HepG2 (cell line): ENCODE measurements around the gene PPP4R3A. TPM values are rescaled to one million over a fixed set of nuclear protein-coding genes. Genes with fewer than 3 reads are reported as not detected.

ENCODE experiments used
- ATF7 ChIP-seq, 2 experiments: fragments of 450-650 bp in 1 of 2; sonication (generic) in 1 of 2; formaldehyde crosslinking in 1 of 2; IDR thresholded peaks; 2 replicates each; pipeline versions ENCODE4 v1.4.0 to v1.6.1; 2016 to 2020; ENCODE audit warnings: antibody characterized with exemption in 1 of 2, mild to moderate bottlenecking in 1 of 2, missing genetic modification reagents in 1 of 2
- CEBPZ ChIP-seq: IDR thresholded peaks from 2 replicates; pipeline ENCODE4 v1.6.1; 2012; ENCODE audit warnings: low read length, improper control_type of control experiment
- EEA1 ChIP-seq: sonication (generic); formaldehyde crosslinking; IDR thresholded peaks from 2 replicates; pipeline ENCODE4 v1.5.1; 2020; ENCODE audit warnings: mild to moderate bottlenecking, missing genetic modification reagents, borderline replicate concordance
- MAFF ChIP-seq: IDR thresholded peaks from 2 replicates; pipeline ENCODE4 v1.6.1; 2011; ENCODE audit warnings: low read depth, low read length, improper control_type of control experiment
- MTF1 ChIP-seq: sonication (generic); formaldehyde crosslinking; IDR thresholded peaks from 2 replicates; pipeline ENCODE4 v1.5.0; 2020; ENCODE audit warnings: missing genetic modification reagents
- NFYC ChIP-seq: IDR thresholded peaks from 2 replicates; pipeline ENCODE4 v1.6.1; 2016; ENCODE audit warnings: missing genetic modification reagents, missing compliant biosample characterization
- SAFB2 ChIP-seq: sonication (generic); formaldehyde crosslinking; IDR thresholded peaks from 2 replicates; pipeline ENCODE4 v1.5.1; 2020; ENCODE audit warnings: missing genetic modification reagents, low read depth, mild to moderate bottlenecking, borderline replicate concordance
- TOPORS ChIP-seq: sonication (generic); formaldehyde crosslinking; IDR thresholded peaks from 2 replicates; pipeline ENCODE4 v1.8.0; 2023; ENCODE audit warnings: mild to moderate bottlenecking, missing genetic modification reagents
- ZNF431 ChIP-seq: sonication (generic); formaldehyde crosslinking; IDR thresholded peaks from 2 replicates; pipeline ENCODE4 v1.9.0; 2022; ENCODE audit warnings: missing genetic modification reagents, low read depth, mild to moderate bottlenecking, borderline replicate concordance
- ZNF484 ChIP-seq: sonication (generic); formaldehyde crosslinking; IDR thresholded peaks from 2 replicates; pipeline ENCODE4 v1.5.1; 2020; ENCODE audit warnings: mild to moderate bottlenecking, low read depth, missing genetic modification reagents, borderline replicate concordance
- ZNF577 ChIP-seq: sonication (generic); formaldehyde crosslinking; IDR thresholded peaks from 2 replicates; pipeline ENCODE4 v1.4.0; 2020; ENCODE audit warnings: mild to moderate bottlenecking, low read depth, missing genetic modification reagents, borderline replicate concordance
- ZNF709 ChIP-seq: sonication (generic); formaldehyde crosslinking; IDR thresholded peaks from 2 replicates; pipeline ENCODE4 v1.5.0; 2020; ENCODE audit warnings: mild to moderate bottlenecking, missing genetic modification reagents
- ZNF891 ChIP-seq: sonication (generic); formaldehyde crosslinking; IDR thresholded peaks from 2 replicates; pipeline ENCODE4 v1.5.0; 2020; ENCODE audit warnings: mild to moderate bottlenecking, missing genetic modification reagents
- polyA plus RNA-seq, 8 experiments: library from polyadenylated mRNA; depleted of rRNA in 3 of 8; stranded (reverse) in 7 of 8; unstranded in 1 of 8; fragments of >200 nt; fragmentation: Illumina TruSeq in 4 of 8; extraction: Trizol in 4 of 8; gene quantifications; 2 replicates each; pipeline versions ENCODE4 v1.2.1 to v1.2.3, GENCODE V29; 2011 to 2016; ENCODE audit warnings: low read depth in 4 of 8, missing spikeins in 1 of 8, mixed read lengths in 1 of 8; ENCODE audit not compliant: insufficient read depth in 1 of 8
- total RNA-seq, 5 experiments: library from RNA; depleted of rRNA; stranded (reverse); fragments of >200 nt; fragmentation: Illumina TruSeq; extraction: Trizol; gene quantifications; 2 replicates each; pipeline ENCODE4 v1.2.3, GENCODE V29; 2016; ENCODE audit warnings: low read depth in 1 of 5
- TF ChIP-seq, protein P1 (sequence below): sonication (generic); formaldehyde crosslinking; IDR thresholded peaks from 2 replicates; pipeline ENCODE4 v1.5.0; 2020; ENCODE audit warnings: mild to moderate bottlenecking, missing genetic modification reagents

Gene PPP4R3A
- total and polyA plus RNA-seq, 2 of the 13 experiments (the other 11 are each of a cell fraction or from before 2014, with no cell fraction given) = 22.5 to 57.4 TPM

DNA sequence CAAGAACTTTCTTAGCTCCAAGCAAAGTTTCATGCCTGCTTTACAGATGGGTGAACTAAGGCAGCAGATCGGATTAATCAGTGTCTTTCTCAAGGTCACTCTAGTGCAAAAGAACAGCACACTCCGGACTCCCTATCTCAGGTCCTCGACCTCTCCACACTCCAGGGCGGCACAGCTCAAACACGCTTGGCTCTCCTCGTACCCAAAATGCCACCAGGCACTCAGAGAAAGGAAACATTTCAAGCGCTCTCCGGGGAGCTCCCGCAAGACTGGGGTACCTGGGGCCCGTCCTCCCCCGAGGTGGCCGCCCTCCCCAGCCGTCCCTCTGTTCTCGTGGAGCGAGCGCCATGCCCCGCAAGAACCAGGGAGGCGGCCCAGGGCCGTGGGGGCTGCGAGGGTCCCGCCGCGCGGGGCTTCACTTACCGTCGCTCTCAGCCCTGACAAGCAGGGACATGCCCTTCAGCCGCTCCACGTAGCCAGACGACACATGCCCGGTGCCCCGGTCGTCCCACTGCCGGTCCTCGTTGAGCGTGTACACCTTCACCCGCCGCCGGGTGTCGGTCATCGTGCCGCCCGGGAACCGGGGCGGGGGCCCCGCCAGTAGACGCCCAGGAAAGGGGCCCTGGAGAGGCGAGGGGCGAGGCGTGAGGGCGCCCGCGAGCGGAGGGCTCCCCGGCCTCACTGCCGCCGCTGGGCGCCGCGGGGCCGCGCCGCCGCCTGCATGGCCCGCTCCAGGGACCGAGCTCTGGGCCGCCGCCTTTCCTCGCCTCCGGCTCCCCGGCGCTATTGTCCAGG, 830 bp downstream of the PPP4R3A start (continued):
- no peak for TF ChIP-seq ZNF709 (CRISPR knock-in tag)
- TF ChIP-seq, protein P1, sequence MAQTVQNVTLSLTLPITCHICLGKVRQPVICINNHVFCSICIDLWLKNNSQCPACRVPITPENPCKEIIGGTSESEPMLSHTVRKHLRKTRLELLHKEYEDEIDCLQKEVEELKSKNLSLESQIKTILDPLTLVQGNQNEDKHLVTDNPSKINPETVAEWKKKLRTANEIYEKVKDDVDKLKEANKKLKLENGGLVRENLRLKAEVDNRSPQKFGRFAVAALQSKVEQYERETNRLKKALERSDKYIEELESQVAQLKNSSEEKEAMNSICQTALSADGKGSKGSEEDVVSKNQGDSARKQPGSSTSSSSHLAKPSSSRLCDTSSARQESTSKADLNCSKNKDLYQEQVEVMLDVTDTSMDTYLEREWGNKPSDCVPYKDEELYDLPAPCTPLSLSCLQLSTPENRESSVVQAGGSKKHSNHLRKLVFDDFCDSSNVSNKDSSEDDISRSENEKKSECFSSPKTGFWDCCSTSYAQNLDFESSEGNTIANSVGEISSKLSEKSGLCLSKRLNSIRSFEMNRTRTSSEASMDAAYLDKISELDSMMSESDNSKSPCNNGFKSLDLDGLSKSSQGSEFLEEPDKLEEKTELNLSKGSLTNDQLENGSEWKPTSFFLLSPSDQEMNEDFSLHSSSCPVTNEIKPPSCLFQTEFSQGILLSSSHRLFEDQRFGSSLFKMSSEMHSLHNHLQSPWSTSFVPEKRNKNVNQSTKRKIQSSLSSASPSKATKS (CRISPR knock-in tag) = no peak
- TF ChIP-seq ZNF484 (CRISPR knock-in tag) = no peak
- TF ChIP-seq ATF7 (IDR thresholded peaks at IDR 0.05) = no peak
- TF ChIP-seq ATF7 (CRISPR knock-in tag; IDR thresholded peaks at IDR 0.05) = no peak
- TF ChIP-seq SAFB2 = no peak
- TF ChIP-seq TOPORS (CRISPR knock-in tag) = no peak
- no peak for TF ChIP-seq MTF1 (CRISPR knock-in tag)
- TF ChIP-seq ZNF891 = peak; percentile 76
- TF ChIP-seq ZNF431 = no peak
- no peak for TF ChIP-seq EEA1
- TF ChIP-seq MAFF = no peak
- no peak for TF ChIP-seq ZNF577 (CRISPR knock-in tag)
- no peak for TF ChIP-seq CEBPZ
- TF ChIP-seq NFYC (CRISPR knock-in tag) = no peak
